Measurements from ENCODE around the gene SHPK.

SHPK gene

GRCh38 chr17:3559270-3559645, 76.8 kb downstream of the SHPK start:
- ATAC-seq = no peak
- Mint-ChIP-seq H3K27ac (peak overlapping the region in 1 of 2 donors; percentile 78), H3K9me3 (no peaks in the 10 kb centered on the region), H3K4me1 (peaks cover 36% of the 10 kb centered on the region), H3K27me3 (peaks cover 9% of the 10 kb centered on the region), H3K4me3 (peak overlapping the region in 1 of 2 donors; percentile 24)
- DNase-seq = no peak

GRCh38 chr17:3558603-3559269, 77.3 kb downstream of the SHPK start:
- Mint-ChIP-seq H3K9me3 (no peaks in the 10 kb centered on the region), H3K27ac (peak overlapping the region in 1 of 2 donors; percentile 78), H3K27me3 (peaks cover 10% of the 10 kb centered on the region), H3K4me3 (peak overlapping the region in 1 of 2 donors; percentile 58), H3K4me1 (peaks cover 36% of the 10 kb centered on the region)
- DNase-seq = peak; percentile 29 to 48
- peak; percentile 75 for ATAC-seq
